Limb (tissue), 2 donors: ENCODE results near the gene FAM217A.

Source experiments
- DNase-seq, 2 donors: peaks; one replicate each; pipeline ENCODE4 v3.0.0-alpha.2; 2016; ENCODE audit errors: extremely low spot score in 2 of 2

Gene FAM217A

DNA sequence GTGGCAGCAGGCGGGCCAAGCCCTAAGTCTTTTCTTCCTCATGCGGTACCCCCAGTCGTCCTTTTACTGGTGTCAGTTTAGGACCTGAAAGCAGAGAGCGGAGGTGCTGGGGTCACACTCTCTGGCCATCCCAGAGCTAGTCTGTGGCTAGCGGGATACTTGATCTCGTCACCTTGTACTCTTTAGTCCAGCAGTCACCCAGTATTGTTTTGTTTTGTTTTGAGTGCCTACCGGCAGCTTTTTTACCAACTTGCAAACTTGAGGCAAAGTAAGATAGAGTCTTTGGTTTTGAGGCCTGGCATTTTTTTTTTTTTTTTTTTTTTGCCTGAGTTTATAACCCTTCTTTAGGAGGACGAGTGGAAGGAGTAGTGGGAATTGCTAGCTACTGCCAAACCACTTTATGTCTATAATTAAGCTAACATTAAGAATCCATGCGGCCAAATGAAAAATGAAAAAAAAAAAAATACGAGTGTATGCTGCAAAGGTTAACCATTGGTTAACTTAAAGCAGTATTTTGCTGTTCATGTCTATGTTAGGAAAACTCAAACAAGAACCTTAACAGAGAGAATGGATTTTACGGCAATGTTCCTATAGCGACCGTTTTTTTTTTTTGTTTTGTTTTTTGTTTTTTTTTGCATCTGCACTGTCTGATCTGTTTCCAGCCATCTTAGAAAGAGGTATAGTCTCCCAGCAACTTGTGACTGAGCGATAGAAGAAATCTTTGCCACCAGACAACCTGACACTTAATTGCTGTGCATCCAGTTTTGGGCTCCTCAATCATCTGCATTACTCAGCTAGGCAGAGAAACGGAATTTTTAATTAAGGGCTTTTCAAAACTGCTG is 56.9 kb downstream of the FAM217A start:
- no peak for DNase-seq

DNA sequence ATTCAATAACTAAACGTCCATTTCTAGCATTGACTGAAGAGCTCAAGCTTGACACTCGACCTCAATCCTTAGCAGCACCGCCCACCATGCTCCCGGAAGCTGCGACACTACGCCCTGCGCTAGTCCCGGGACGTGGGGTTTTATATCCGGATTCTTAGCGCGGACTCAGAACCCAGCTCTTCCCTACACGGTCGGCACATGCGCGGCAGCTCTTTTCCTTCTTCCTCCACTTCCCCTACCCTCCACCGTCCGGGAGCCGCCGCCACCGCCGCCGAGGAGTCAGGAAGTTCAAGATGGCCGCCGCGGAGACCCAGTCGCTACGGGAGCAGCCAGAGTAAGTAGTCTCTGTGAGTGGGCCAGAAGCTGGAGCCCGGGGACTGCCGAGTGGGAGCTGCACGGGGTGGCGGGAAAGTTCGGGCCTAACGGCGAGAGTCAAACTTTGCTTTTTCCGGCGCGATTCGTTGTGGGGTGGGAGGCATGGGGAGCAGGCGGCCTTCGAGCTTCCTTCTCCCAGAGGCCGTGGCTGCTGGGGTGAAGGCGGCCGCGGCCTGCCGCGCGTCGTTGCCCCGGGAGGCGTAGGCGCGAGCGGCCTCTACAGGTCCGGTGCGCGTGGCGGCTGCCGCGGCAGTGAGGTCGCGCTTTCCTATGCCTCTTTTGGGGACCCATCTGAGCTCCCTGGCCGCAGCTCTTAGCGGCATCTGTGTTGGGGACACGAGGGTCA is 57.6 kb downstream of the FAM217A start:
- DNase-seq = peak; percentile 94 to 96

DNA sequence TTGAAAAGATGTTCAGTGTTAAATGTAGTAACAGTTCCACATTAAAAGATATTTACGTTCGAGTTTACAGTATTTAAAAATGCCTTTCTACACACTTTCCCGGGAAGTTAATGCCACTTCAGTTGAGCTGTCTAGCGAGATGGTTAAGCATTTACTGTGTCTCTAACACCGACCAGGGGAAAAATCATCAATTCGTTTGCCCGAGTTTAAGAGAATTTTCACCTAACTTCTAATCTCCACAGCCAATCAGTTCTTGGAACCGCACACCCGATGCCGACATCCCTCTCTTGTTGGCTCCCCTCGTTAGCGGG is 58.2 kb downstream of the FAM217A start:
- DNase-seq = no peak

DNA sequence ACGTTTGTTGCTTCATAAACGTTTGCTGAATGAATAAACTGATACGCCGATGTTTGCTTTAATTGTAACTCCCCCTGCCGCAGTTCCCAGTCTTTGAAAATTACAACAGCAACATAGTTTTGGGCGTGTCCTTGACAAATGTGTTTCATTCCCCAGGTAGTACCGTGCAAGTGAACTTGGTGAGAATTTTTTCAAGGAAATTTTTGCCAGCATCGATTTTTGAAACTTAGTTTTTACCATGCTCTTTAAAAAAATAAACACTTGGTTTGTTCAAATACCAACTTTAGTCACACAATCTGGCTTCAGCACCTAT is 60.1 kb downstream of the FAM217A start:
- DNase-seq = no peak
